A673 (cell line): ENCODE results near the gene NBEA.

Experiments used
- EZH2 ChIP-seq: fragments of 200-600 bp; sonication (generic); IDR thresholded peaks from 2 replicates; pipeline ENCODE4 v1.6.1; 2017; ENCODE audit warnings: borderline replicate concordance, low read depth, mild to moderate bottlenecking, mixed read lengths, antibody characterized with exemption, low read length; ENCODE audit not compliant: poor library complexity, severe bottlenecking
- TF ChIP-seq, protein P1 (sequence below): fragments of 300-800, 200-600 bp; sonication (generic); conservative IDR thresholded peaks from 2 replicates; pipeline ENCODE4 v1.5.1; 2017; ENCODE audit warnings: low read depth, mild to moderate bottlenecking, antibody characterized with exemption, low read length, moderate library complexity, mixed read lengths

DNA sequence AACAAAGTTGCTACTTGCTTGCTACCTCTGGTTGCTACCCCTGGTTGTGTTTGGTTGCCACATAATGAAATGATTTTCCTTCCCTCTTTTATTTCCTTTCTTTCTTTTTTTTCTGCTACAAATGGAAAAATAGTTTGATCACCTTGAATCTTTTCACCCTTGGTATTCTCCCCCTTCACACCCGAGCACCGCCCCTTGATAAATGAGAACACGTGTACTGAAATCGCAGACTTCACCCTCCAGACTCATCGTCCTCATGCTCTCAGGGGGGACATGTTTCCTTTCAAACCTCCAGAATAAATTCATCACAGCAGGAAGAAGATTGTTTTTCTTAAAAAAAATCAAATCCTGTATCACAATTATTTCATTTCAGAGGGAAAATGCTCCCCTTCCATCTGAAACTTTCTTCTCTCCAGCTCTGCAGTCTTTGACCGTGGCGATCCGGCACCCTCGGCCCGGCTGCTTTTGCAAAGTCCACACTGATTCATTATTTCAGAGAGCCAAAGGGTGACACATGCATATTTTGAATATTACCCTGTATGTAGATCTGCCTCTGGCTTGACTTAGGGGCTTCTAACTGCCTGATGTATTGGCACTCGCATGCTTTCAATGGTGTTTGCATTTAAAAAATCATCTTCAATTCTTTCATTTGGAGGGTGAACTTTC lies 757.0 kb downstream of the NBEA start:
- TF ChIP-seq, protein P1, sequence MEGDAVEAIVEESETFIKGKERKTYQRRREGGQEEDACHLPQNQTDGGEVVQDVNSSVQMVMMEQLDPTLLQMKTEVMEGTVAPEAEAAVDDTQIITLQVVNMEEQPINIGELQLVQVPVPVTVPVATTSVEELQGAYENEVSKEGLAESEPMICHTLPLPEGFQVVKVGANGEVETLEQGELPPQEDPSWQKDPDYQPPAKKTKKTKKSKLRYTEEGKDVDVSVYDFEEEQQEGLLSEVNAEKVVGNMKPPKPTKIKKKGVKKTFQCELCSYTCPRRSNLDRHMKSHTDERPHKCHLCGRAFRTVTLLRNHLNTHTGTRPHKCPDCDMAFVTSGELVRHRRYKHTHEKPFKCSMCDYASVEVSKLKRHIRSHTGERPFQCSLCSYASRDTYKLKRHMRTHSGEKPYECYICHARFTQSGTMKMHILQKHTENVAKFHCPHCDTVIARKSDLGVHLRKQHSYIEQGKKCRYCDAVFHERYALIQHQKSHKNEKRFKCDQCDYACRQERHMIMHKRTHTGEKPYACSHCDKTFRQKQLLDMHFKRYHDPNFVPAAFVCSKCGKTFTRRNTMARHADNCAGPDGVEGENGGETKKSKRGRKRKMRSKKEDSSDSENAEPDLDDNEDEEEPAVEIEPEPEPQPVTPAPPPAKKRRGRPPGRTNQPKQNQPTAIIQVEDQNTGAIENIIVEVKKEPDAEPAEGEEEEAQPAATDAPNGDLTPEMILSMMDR, result no peak
- no peak for TF ChIP-seq EZH2
